SK-N-SH (cell line): ENCODE measurements around the gene EP300. TPM values are rescaled to one million over a fixed set of nuclear protein-coding genes. Genes with fewer than 3 reads are reported as not detected.

ENCODE experiments used
- CTCF ChIA-PET: fragments of 300-600, 350-600 bp; formaldehyde crosslinking; extraction: SDS; loops from one replicate; lab custom pipeline; 2021; lab: Yijun Ruan, JAX
- POLR2A ChIA-PET: fragments of 350-600 bp; sonication (Branson Sonifier 250); formaldehyde crosslinking; extraction: SDS; loops from one replicate; lab custom pipeline; 2020; ENCODE audit warnings: antibody characterized with exemption, inconsistent platforms; lab: Yijun Ruan, JAX
- DNase-seq: peaks from one replicate; pipeline ENCODE4 v3.0.0; 2012
- H2AFZ ChIP-seq: fragments of 200-600 bp; sonication (generic); 2 replicates; pipeline ENCODE4 v1.8.1; 2016; ENCODE audit warnings: antibody characterized with exemption, mild to moderate bottlenecking, low read depth
- H3F3A ChIP-seq: fragments of 200-600 bp; sonication (generic); replicated peaks from 2 replicates; pipeline ENCODE3; 2016; ENCODE audit warnings: antibody characterized with exemption, mild to moderate bottlenecking; ENCODE audit not compliant: insufficient read depth
- H3K27ac ChIP-seq, 2 experiments: fragments of 200-500 bp in 1 of 2; fragments of 200-600 bp in 1 of 2; sonication (Bioruptor generic) in 1 of 2; sonication (generic), shearing (Covaris generic) in 1 of 2; 2 replicates each; pipeline versions ENCODE4 v1.5.1 to v1.6.1; 2014 to 2016; ENCODE audit warnings: low read depth in 2 of 2, inconsistent platforms in 1 of 2, low read length in 1 of 2, mild to moderate bottlenecking in 1 of 2, mixed read lengths in 1 of 2
- H3K27me3 ChIP-seq: fragments of 200-600 bp; sonication (generic), shearing (Covaris generic); 2 replicates; pipeline ENCODE4 v1.6.1; 2016; ENCODE audit warnings: mixed run types; ENCODE audit not compliant: insufficient read depth
- H3K36me3 ChIP-seq, 2 experiments: fragments of 200-500 bp in 1 of 2; fragments of 200-600 bp in 1 of 2; sonication (Bioruptor generic) in 1 of 2; sonication (generic) in 1 of 2; replicated peaks in 1 of 2; 2 replicates each; pipeline versions ENCODE3 to v1.5.1; 2014 to 2016; ENCODE audit warnings: low read length in 1 of 2, mild to moderate bottlenecking in 1 of 2; ENCODE audit not compliant: insufficient read depth in 2 of 2, control insufficient read depth in 1 of 2
- H3K4me1 ChIP-seq, 2 experiments: fragments of 200-500 bp in 1 of 2; fragments of 200-600 bp in 1 of 2; sonication (Bioruptor generic) in 1 of 2; sonication (generic), shearing (Covaris generic) in 1 of 2; 2 replicates each; pipeline versions ENCODE4 v1.5.1 to v1.6.1; 2014 to 2016; ENCODE audit warnings: low read depth in 1 of 2, low read length in 1 of 2, mixed run types in 1 of 2; ENCODE audit not compliant: insufficient read depth in 2 of 2, control insufficient read depth in 1 of 2
- H3K4me2 ChIP-seq: fragments of 200-600 bp; sonication (generic), shearing (Covaris generic); 2 replicates; pipeline ENCODE4 v1.6.1; 2017; ENCODE audit warnings: mixed run types
- H3K4me3 ChIP-seq, 2 experiments: fragments of 200-500 bp in 1 of 2; fragments of 200-600 bp in 1 of 2; sonication (Bioruptor generic) in 1 of 2; sonication (generic), shearing (Covaris generic) in 1 of 2; 2 replicates each; pipeline versions ENCODE4 v1.5.1 to v1.8.1; 2014 to 2016; ENCODE audit warnings: low read depth in 2 of 2, inconsistent platforms in 1 of 2, low read length in 1 of 2, mild to moderate bottlenecking in 1 of 2, mixed read lengths in 1 of 2, moderate library complexity in 1 of 2
- H3K79me2 ChIP-seq: fragments of 200-600 bp; sonication (generic); 2 replicates; pipeline ENCODE4 v1.8.1; 2017; ENCODE audit warnings: mild to moderate bottlenecking; ENCODE audit not compliant: insufficient read depth
- H3K9ac ChIP-seq: fragments of 200-600 bp; sonication (generic); 2 replicates; pipeline ENCODE4 v1.6.1; 2017; ENCODE audit warnings: mixed run types
- H3K9me2 ChIP-seq: fragments of 200-600 bp; sonication (generic); 2 replicates; pipeline ENCODE4 v1.6.1; 2017; ENCODE audit warnings: mixed run types
- H3K9me3 ChIP-seq: fragments of 200-600 bp; sonication (generic); 2 replicates; pipeline ENCODE4 v1.6.1; 2017; ENCODE audit warnings: mixed run types, mild to moderate bottlenecking, moderate library complexity
- H4K20me1 ChIP-seq: fragments of 200-600 bp; sonication (generic); 2 replicates; pipeline ENCODE4 v1.6.1; 2017; ENCODE audit warnings: mild to moderate bottlenecking, mixed run types; ENCODE audit not compliant: insufficient read depth
- CTCF ChIP-seq: fragments of 200-600 bp; sonication (generic); IDR thresholded peaks from 2 replicates; pipeline ENCODE4 v1.6.1; 2017; ENCODE audit warnings: antibody characterized with exemption, mild to moderate bottlenecking, moderate library complexity
- FOSL2 ChIP-seq: IDR thresholded peaks from 2 replicates; pipeline ENCODE4 v1.4.0; 2012; ENCODE audit warnings: low read depth, mild to moderate bottlenecking, moderate library complexity, borderline replicate concordance
- FOXJ3 ChIP-seq: sonication (generic); formaldehyde crosslinking; IDR thresholded peaks from 2 replicates; pipeline ENCODE4 v1.5.1; 2020; ENCODE audit warnings: mild to moderate bottlenecking, missing genetic modification reagents
- GABPA ChIP-seq: IDR thresholded peaks from 2 replicates; pipeline ENCODE4 v1.4.0; 2012; ENCODE audit warnings: low read depth, mild to moderate bottlenecking
- IRF3 ChIP-seq: fragments of 150-350 bp; IDR thresholded peaks from 2 replicates; pipeline ENCODE4 v1.6.1; 2016; ENCODE audit warnings: mild to moderate bottlenecking, low read depth, low read length
- MXI1 ChIP-seq: IDR thresholded peaks from 2 replicates; pipeline ENCODE4 v1.6.1; 2012; ENCODE audit warnings: mild to moderate bottlenecking, low read depth, low read length, improper control_type of control experiment
- NRF1 ChIP-seq: IDR thresholded peaks from 2 replicates; pipeline ENCODE4 v1.6.1; 2012; ENCODE audit warnings: low read depth, mild to moderate bottlenecking, low read length
- POLR2AphosphoS5 ChIP-seq: IDR thresholded peaks from 2 replicates; pipeline ENCODE4 v1.6.1; 2012; ENCODE audit warnings: low read depth, low read length
- RAD21 ChIP-seq: IDR thresholded peaks from 2 replicates; pipeline ENCODE4 v1.6.1; 2012; ENCODE audit warnings: mild to moderate bottlenecking, low read length
- REST ChIP-seq: IDR thresholded peaks from 2 replicates; pipeline ENCODE4 v1.6.1; 2012; ENCODE audit warnings: mild to moderate bottlenecking, low read depth, low read length, moderate library complexity
- RXRA ChIP-seq: IDR thresholded peaks from 2 replicates; pipeline ENCODE4 v1.4.0; 2012; ENCODE audit warnings: low read depth, mild to moderate bottlenecking, borderline replicate concordance
- SIN3A ChIP-seq: IDR thresholded peaks from 2 replicates; pipeline ENCODE4 v1.6.1; 2012; ENCODE audit warnings: low read depth, mild to moderate bottlenecking, low read length, moderate library complexity, borderline replicate concordance
- TAF1 ChIP-seq: IDR thresholded peaks from 2 replicates; pipeline ENCODE4 v1.6.1; 2012; ENCODE audit warnings: low read depth, mild to moderate bottlenecking, low read length, moderate library complexity, borderline replicate concordance
- TCF12 ChIP-seq: IDR thresholded peaks from 2 replicates; pipeline ENCODE4 v1.4.0; 2012
- TEAD4 ChIP-seq: IDR thresholded peaks from 2 replicates; pipeline ENCODE4 v1.4.0; 2012; ENCODE audit warnings: mild to moderate bottlenecking, borderline replicate concordance; ENCODE audit not compliant: insufficient read depth
- USF2 ChIP-seq: fragments of 150-350 bp; IDR thresholded peaks from 2 replicates; pipeline ENCODE4 v1.6.1; 2017; ENCODE audit warnings: antibody characterized with exemption, low read length, low read depth, borderline replicate concordance
- YY1 ChIP-seq: IDR thresholded peaks from 2 replicates; pipeline ENCODE4 v1.4.0; 2012; ENCODE audit warnings: low read depth, mild to moderate bottlenecking
- ZBTB33 ChIP-seq: IDR thresholded peaks from 2 replicates; pipeline ENCODE4 v1.4.0; 2012; ENCODE audit warnings: low read depth, borderline replicate concordance
- WGBS: methylation state at CpG from one replicate; pipeline ENCODE4 v1.1.6; 2017; ENCODE audit warnings: low lambda C conversion rate; 5-methylcytosine and 5-hydroxymethylcytosine counted together
- polyA plus RNA-seq, 3 experiments: library from polyadenylated mRNA; depleted of rRNA; stranded (reverse); fragments of >200 nt; gene quantifications; 2 replicates each; pipeline ENCODE4 v1.2.3, GENCODE V29; 2012

The EP300 gene
- polyA plus RNA-seq, 1 of the 3 experiments (the other 2 are of a cell fraction) = 7.1 TPM

GRCh38 chr22:41152902-41153301 is 60.5 kb downstream of the EP300 start:
- POLR2A ChIA-PET = no interaction called here
- Histone ChIP-seq H3K36me3 (peaks cover 42 to 72% of the 10 kb centered on the region in 2 experiments), H3K9me2 (no peaks in the 10 kb centered on the region), H3K4me1 (no peaks in the 10 kb centered on the region), H3K4me2 (no peak overlapping the region)
- TF ChIP-seq NRF1 (no peak), POLR2AphosphoS5 (no peak), MXI1 (no peak), TEAD4 (no peak), CTCF (no peak), FOXJ3 (CRISPR knock-in tag) (no peak), REST (no peak), FOSL2 (no peak), USF2 (no peak), TAF1 (no peak), GABPA (no peak), ZBTB33 (no peak), RAD21 (no peak), SIN3A (no peak), IRF3 (no peak), YY1 (no peak), RXRA (no peak), TCF12 (no peak)
- TF ChIP-seq, all 33 proteins: peak for 0
- no peak overlapping the region for H2AFZ ChIP-seq
- no peaks in the 10 kb centered on the region for H3F3A ChIP-seq
- no peak for DNase-seq
- H3K9ac ChIP-seq = no peak overlapping the region
- H3K27ac ChIP-seq = no peak overlapping the region
- no peaks in the 10 kb centered on the region for H4K20me1 ChIP-seq
- WGBS = 91% methylated on average over 3 of the region's 7 CpGs
- H3K9me3 ChIP-seq = no peaks in the 10 kb centered on the region
- H3K27me3 ChIP-seq = no peaks in the 10 kb centered on the region
- no peaks in the 10 kb centered on the region for H3K79me2 ChIP-seq
- no peak overlapping the region for H3K4me3 ChIP-seq
- CTCF ChIA-PET = no interaction called here
